Fibroblast of skin of back (primary cell): ENCODE results near the gene EFCC1. TPM values are rescaled to one million over a fixed set of nuclear protein-coding genes. Genes with fewer than 3 reads are reported as not detected.

Experiments
- DNase-seq: peaks from one replicate; pipeline ENCODE4 v3.0.0-alpha.2; 2013
- polyA plus RNA-seq, 2 experiments: library from polyadenylated mRNA; unstranded; fragments of 120-200 nt; gene quantifications; one replicate each; pipeline ENCODE4 v1.2.1, GENCODE V29; 2013; ENCODE audit not compliant: insufficient read length in 2 of 2

Gene EFCC1, protein sequence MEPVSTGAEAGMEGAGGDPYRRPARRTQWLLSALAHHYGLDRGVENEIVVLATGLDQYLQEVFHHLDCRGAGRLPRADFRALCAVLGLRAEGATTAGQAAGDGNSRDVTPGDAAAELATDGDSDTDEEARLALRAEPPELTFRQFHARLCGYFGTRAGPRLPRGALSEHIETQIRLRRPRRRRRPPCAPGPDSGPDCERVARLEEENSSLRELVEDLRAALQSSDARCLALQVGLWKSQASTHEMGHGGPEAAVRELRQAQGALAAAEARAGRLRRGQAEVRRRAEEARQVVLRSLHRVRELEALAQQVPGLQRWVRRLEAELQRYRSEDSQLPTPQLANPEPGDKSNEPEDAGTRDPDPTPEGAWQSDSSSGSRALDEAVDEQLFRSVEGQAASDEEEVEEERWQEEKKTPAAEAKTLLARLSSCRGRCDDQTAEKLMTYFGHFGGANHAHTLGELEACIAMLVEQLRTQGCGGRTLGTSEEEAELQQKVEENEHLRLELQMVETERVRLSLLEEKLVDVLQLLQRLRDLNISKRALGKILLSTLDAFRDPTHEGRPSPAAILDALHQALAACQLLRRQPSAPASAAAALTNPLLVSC
- polyA plus RNA-seq (2013, experiment 1 of 2; ENCODE audit: insufficient read length) = not detected
- not detected for polyA plus RNA-seq (2013, experiment 2 of 2; ENCODE audit: insufficient read length)

DNA sequence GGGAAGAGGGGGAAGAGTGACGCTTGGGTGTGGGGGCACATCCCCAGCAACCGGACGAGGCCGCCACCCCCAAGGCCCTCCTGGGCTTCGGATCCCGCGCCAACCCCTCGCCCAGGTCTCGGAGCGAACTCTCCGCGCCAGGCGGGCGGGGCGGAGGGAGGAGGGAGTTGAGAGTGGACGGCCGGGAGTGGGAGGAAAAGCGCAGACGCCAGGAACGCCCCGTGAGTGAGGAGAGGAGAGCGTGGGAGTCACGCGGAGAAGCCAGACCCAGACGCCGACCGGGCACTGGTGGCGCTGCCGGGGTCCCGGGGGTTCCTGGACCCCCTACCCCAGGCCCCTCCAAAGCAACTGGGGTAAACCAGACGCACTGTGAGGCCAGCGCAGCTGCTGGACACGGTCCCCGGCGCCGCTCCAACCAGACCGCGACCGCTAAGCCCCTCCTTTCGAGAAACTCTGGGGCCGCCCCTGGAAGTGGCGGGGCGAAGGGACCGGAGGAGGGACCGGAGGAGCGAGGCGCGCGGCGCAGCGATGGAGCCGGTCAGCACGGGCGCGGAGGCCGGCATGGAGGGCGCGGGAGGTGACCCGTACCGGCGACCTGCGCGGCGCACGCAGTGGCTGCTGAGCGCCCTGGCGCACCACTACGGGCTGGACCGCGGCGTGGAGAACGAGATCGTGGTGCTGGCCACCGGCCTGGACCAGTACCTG, at the start of gene EFCC1:
Gene EFCC1, plus strand, starts transcription at position 204 of the 705 bp plus-strand sequence. Its CDS starts 325 bp downstream, at position 529.
- no peak for DNase-seq

DNA sequence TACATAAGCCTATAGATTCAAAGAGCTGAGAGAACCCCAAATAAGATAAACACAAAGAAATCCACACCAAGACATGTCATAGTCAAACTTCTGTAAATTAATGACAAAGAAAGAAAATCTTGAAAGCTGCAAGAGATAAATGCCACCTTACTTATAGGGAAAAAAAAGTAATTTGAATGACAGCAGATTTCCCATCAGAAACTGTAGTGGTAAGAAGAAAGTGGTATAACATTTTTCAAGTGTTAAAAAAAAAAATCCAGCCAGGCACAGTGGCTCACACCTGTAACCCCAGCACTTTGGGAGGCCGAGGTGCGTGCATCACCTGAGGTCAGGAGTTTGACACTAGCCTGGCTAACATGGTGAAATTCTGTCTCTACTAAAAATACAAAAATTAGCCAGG, 44.7 kb upstream of the EFCC1 start:
- DNase-seq = no peak

DNA sequence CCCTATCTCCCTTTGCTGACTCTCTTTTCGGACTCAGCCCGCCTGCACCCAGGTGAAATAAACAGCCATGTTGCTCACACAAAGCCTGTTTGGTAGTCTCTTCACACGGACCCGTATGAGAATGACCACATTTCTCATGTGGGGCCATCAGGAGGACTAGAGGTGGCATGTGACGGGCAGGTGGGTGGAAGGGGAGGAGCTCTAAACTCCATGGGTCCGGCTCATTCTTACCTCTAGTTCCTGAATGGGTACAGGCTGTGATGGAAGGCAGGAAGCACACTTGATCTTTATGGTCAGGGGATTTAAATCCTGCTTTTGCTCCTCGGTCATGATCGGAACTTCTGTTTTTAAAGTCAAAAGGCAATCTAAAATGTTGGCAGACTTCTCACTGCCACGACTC, 35.8 kb upstream of the EFCC1 start:
- no peak for DNase-seq

DNA sequence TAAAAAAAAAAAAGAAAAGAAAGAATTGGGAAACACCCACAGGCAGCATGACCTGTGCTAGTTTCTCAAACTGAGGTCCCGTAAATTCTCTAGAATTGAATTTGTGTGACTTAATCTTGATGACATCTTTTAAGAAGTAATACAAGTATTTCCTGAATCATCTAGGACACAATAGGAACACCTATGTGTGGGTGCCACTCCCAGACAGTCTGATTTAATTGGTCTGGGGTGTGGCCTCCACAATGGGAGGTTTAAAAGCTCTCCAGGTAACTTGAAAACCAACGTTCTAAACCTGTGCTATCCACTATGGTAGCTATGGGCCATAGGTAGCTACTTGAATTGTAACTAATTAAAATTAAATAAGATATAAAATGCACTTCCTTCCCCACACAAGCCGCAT, 35.3 kb upstream of the EFCC1 start:
- no peak for DNase-seq

DNA sequence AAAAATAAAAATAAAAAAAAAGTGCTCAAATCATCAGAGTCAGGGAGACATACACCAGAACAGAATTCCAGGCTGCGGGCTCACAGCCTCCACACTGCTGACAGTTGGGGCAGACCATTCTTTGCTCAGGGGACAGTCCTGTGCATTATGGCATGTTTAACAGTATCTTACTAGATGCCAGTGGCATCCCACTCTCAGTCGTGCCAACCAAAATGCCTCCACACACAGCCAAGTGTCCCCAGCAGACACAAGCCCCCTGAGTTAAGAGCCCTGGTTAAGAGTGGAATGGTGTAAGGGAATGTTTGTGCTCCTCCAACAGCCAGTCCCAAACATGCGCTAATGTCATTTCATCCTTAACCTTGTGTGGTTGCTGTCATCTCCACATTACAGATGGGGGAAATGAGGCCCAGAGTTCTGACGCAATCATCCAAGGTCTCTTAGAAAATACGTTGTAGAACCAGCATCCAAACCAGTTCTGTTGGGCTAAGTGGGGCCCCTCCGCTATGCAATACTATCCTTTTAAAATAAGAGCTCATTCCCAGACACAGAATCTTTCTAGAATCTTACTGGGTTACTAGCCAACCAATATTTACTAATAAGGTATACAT, 33.3 kb upstream of the EFCC1 start:
- no peak for DNase-seq

DNA sequence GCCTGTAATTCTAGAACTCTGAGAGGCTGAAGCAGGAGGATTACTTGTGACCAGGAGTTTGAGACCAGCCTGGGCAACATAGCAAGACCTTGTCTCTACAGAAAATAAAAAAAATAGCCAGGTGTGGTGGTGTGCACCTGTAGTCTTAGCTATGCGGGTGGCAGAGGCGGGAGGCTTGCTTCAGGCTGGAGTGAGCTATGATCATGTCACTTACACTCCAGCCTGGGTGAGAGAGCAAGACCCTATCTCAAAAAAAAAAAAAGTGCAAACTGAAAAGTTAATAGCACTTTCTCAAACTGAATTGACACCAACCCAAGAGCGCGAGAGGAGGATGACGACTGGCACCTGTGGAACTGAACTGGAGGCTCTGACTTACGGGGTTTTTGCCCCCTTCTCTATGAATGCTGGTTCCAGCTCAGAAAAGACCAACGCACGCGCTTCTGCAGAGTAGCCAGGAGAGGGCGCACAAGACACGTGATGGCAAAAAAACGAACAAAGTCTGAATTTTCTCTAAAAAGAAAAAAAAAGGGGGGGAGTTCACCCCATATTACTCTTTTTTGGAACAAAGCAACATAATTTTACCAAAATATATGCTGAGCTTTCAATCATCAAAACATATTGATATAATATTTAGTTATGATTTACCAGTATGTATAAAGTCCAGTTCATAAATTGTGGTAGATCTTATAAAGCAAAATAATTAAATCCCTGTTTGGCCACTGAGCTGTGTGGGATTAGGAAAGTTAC, 30.9 kb upstream of the EFCC1 start:
- DNase-seq = peak; percentile 35

DNA sequence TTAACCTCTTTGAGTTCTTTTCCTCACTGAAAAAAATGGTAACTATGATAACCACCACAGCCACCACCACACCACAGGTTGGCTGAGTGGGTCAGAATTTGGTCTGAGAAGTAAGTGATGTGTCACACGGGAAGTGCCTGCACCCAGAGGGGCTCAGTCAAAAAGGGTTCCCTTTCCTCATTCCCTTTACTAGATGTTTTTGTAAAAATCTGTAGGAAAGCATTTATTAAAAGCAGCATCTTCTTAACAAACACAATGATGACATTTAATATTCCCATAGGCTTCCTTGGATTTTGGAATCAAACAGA, 30.4 kb upstream of the EFCC1 start:
- DNase-seq = no peak

DNA sequence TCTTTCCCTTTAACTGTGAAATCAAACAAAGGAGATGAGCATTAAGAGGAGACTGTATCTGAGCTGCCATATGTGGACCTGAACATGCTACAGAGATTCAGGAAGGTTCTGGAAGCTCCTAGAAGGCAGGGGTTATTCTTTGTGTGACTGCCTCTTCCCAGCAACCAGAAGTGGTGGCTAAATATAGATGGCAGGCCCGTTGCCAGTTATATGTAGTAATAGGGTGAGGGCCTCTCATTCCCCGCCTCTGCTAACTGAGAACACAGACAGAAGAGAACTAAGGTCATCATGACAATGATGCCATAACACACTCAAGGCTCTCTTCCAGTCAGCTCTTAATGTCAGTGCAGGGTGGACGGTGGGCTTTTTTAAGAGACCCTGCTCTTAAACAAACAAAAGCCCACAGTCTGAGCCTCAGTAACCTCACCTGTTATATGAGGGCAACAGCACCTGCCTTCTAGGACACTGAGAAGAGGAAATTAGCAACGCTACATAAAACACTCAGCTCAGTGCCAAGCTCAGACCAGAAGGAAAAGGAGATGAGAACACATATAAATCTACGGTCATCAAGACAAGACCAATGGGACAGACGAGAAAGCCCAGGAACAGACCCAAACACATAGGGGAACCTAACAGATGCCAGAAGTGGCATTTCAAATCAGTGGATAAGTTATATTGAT, 29.5 kb upstream of the EFCC1 start:
- peak; percentile 23 for DNase-seq

DNA sequence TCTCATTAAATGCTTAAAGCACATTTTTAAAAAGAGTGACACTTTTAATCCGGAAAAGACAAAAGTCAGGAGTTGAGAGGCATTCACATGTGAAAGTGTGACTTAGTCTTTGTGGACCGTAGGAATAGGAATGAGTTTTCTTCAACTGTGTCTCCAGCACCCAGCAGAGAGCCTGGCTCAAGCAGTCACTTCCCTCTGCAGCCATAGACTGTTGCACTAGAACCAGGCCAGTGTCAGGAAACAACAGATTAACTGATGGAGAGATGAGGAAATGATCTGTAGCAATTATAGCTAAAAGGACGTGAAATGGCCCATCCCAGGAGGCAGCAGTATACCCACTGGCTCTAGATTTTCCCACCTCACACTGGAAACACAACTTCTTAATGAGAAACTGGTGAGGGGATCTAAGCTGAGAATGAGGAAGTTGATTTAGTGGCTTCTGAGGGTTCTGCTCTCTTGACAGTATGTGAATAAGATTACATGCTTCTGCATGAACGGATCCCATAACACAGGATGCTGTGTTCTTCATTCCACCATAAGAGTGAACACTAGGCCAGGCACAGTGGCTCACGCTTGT, 27.0 kb upstream of the EFCC1 start:
- no peak for DNase-seq

DNA sequence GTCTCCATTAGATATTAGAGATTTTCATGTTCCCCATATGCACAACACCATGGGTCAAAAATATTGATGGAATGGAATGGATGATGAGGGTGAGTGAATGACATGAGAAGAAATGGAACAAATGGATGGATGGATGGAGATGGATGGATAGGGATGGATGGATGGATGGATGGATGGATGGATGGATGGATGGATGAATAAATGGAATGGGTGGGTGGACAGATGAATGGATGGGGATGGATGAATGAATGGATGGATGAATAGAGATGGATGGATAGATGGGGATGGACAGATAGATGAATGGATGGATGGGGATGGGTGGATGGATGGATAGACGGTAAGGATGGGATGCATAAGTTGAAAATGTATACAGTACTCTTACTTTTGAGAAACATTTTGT, 25.8 kb upstream of the EFCC1 start:
- DNase-seq = no peak

DNA sequence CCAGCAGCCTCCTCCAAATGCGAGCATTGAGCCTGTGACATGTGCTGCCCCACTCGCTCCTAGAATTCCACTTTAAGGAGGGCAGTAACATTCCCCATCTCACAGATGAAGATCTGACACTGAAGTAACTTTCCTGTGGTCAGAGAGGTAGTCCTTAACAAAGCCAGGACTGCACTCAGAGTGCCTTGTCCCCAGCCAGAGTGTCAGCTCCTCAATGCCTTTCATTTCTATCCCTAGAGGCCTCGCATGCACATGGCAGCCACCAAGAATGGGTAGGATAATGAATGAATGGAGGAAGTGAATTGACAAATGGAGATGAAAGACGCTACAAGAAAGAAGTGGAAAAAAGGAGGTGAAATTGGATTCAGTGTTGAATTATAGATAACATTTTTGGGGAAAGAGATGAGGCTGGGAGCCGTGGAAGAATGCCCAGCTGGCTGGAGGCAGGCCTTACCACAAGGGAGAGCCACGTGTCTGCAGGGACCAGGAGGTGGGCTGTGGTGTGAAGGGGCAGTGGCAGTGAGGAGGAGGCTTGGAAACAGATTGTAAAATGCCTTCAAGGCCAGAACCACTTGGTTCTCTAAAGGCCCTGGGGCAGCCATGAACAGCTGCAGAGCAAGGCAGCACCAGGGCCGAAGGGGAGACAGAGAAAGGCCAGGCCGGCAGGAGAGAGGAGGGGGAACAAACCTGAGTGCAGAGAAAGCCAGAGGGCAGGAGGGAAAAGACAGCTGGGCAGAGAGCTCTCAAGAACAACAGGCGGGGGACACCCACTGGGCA, 17.6 kb upstream of the EFCC1 start:
- no peak for DNase-seq

DNA sequence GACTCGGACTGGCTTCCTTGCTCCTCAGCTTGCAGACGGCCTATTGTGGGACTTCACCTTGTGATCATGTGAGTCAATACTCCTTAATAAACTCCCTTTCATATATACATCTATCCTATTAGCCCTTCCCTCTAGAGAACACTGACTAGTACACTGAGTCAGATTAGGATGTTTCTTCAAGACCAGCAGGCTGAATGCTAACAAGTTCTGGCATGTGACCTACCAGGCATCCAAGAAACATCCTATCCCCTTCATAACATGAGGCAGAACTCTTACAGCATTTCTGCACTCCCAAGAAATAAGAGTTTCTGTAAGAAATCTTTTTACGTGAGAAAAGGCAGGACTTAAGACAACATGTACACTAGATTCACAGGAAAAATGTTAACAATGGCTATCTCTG, 16.5 kb upstream of the EFCC1 start:
- DNase-seq = no peak

DNA sequence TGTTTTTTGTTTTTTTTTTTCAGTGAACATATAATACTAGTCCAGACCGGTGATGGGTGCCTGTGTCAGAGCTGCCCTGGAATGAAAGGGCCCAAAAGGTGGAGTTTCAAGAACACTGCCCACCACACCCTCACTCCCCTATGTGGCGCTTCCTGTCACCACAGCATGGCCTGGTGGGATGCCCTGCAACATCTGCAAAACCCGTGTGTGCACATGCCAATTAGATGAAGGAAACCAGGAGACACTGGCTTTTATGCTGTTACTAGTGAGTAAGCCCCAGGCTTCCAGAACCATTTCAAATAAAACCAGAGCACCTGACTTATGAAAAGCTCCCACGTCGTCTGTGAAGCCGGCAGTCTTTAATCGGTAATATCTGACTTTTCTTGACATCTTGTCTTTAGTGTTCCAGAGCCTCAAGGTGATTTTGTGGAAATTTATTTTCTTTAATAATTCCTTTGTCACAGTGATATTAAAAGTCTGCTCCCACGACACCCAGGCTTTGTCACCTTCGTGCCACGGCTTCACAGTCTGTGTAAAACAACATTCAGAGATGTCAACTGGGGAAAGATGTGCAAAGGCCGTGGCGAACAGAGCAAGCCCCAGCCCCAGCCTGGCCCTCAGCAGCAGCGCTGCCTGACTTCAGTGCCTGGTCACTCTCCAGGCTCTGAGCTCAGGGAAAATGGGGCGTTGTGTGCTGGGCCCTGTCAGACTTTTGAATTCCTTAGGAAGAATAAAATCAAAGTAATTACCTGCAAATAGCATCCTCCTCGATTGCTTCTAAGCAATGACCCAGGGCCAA, 13.6 kb upstream of the EFCC1 start:
- no peak for DNase-seq

DNA sequence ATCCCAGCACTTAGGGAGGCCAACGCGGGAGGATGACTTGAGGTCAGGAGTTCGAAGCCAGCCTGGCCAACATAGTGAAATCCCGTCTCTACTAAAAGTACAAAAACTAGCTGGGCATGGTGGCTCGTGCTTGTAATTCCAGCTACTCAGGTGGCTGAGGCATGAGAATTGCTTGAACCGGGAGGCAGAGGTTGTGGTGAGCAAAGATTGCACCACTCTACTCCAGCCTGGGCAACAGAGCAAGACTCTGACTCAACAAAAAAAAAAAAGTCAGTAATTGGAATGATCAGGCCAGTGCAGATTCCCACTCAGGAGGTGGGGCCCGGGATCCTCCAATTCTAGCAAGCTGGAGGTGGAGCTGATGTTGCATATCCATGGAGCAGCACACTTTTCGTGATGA, 12.8 kb upstream of the EFCC1 start:
- DNase-seq = no peak

DNA sequence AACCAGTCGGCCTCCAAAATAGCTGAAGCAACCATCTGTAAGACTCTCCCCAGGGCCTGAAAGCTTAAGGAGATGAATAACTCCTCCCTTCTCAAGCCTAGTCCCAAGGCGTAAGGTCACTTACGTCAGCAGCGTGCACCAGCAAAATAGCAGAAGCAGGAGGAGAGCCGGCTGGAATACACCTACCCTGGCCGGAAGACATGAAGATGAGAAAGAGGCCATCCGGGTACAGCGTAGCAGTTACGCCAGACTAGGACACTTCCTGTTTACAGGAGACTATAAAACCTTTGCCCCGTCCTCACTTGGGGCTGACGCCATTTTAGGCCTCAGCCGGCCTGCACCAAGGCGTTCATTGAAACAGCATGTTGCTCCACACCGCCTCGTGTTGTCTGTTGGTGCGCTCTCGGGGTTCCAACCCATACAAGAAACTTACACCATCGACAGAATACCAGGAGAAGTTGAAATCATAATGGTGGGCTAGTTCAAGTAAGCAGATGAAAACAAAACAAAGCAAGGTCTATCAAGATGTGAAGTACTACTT, 9.7 kb upstream of the EFCC1 start:
- no peak for DNase-seq

DNA sequence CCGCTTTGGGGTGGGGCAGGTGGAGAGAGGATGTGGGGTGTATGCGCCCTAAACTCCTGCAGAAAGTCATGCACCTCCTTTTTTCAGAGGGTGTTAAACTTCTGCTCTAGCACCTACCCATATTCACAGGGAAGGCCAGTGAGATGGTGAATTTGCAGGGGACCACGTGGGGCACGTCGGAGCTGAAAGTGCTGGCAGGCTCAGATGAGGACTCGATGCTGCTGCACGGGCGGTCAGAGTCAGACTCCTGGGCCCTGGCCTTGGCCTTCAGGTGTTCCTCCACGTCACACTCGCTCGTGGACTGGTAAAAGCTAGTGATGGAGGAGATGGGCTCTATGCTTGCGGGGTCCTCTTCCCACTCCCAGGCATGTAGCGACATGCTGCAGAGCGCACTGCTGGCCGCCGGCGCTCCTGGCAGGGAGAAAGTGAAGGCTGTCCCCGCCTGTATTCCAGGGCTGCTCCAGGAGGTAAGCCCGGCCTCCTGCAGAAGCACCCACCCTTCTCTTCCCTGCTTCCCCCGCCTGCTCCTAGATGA, 8.1 kb upstream of the EFCC1 start:
- no peak for DNase-seq

DNA sequence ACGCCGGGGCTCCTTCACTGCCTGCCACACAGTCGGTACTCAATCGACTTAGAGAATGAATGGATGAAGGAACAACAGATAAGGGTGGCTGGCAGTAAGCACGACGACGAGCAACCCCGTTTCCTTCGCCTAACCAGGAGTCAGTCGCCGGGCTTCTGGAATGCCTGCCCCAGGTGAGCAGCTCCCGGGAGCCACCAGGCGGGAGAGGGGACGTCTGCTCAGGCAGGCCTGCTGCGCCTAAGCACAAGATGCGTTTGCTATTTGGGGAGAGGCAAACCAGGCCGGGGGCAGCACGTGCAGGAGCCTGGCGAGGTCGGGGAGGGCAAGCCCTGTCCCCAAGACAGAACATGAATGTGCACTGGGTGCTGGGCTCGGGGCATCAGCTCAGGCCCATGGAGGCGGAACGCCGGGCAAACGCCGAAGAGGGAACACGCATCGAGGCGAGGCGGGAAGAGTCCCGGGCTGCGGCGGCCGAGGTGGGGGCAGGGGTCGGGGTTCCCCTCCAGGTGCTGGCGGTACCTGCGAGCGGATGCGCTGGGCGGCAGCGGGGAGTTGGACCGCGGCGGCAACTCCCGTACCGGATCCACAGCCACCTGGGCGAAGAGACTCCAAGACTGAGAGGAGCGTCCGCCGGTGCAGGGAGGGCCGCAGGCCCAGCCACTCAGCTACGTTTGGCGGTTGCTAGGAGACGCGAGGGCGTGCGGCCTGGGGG, 7.5 kb upstream of the EFCC1 start, which contains the start of gene CFAP92:
Gene CFAP92, minus strand, starts transcription at position 616 of the 712 bp plus-strand sequence. CDS start 772 bp downstream, outside the sequence.
- peak; percentile 61 for DNase-seq

DNA sequence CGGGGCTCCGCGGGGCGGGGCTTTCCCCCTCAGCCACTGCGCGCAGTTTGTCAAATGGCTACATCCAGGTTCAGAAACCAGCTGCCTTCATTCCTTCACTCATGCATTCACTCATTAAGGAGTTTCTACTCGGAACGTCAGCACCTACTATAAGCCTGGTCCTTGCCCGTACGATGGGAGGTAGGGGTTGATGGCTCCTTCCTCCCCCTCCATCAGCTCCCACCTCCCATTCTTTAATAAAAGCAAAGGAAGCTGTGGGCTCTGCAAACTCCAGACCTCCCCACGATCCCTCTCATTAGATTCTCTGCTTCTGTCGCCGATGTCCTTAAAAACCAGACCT, 7.0 kb upstream of the EFCC1 start:
- no peak for DNase-seq
